GM13977 (cell line): ENCODE data around the gene PAQR4.

Experiments
- DNase-seq: peaks from one replicate; pipeline ENCODE4 v3.0.0; 2012; ENCODE audit warnings: low spot score
- CTCF ChIP-seq: IDR thresholded peaks from 2 replicates; pipeline ENCODE4 v1.5.1; 2012; ENCODE audit warnings: mild to moderate bottlenecking, control low read depth; ENCODE audit not compliant: insufficient read depth; ENCODE audit errors: extremely low read depth, missing control alignments
- in situ Hi-C: fragments of 300-500 bp; cut with MboI; formaldehyde crosslinking; loops from one replicate; pipeline ENCODE4 v1.12.0; 2022; ENCODE audit warnings: low sequenced_read_pairs, low pct_unique_long_range_greater_than_20kb, mixed read lengths, inconsistent platforms; ENCODE audit not compliant: unreplicated experiment

PAQR4 gene

GRCh38 chr16:3010510-3010909 is 41.4 kb downstream of the PAQR4 start:
- in situ Hi-C loops, result no loop called here
- no peak for DNase-seq
- TF ChIP-seq CTCF, result no peak

- TF ChIP-seq CTCF, result no peak
- in situ Hi-C loops, result no loop called here
- no peak for DNase-seq
Observed at GRCh38 chr16:3012246-3012645, 43.1 kb downstream of the PAQR4 start.

GRCh38 chr16:3012828-3013420 is 43.8 kb downstream of the PAQR4 start, which contains the start of gene CLDN9:
CLDN9 (plus strand) TSS chr16:3012923; CDS start chr16:3013363, 440 bp downstream.
- in situ Hi-C loops, result no loop called here
- DNase-seq, result no peak

GRCh38 chr16:3013491-3013951 is 44.4 kb downstream of the PAQR4 start:
- in situ Hi-C loops, result no loop called here
- no peak for TF ChIP-seq CTCF
- DNase-seq, result no peak

More at GRCh38 chr16:3012828-3013420, 43.8 kb downstream of the PAQR4 start, which contains the start of gene CLDN9:
- no peak for TF ChIP-seq CTCF

GRCh38 chr16:3013998-3014690 is 45.0 kb downstream of the PAQR4 start:
- in situ Hi-C loops, result no loop called here
- TF ChIP-seq CTCF, result no peak
- DNase-seq, result no peak

- no peak for DNase-seq
- in situ Hi-C loops, result no loop called here
Observed at GRCh38 chr16:3014971-3015370, 45.8 kb downstream of the PAQR4 start.

More at GRCh38 chr16:3014971-3015370, 45.8 kb downstream of the PAQR4 start:
- TF ChIP-seq CTCF, result no peak
